HG03439 (cell line): ENCODE results near the gene ARID5B.
"Not testable (repeated sequence)": the region's sequence is repeated elsewhere in the genome, so short reads cannot be mapped to it uniquely, and the experiment has no call there.

Experiments used
- ATAC-seq: cut with Tn5 transposase; IDR thresholded peaks from one replicate; pipeline ENCODE4 v1.9.1; 2021; ENCODE audit warnings: mild to moderate bottlenecking, moderate library complexity; ENCODE audit not compliant: unreplicated experiment

ARID5B gene

GRCh38 chr10:62028502-62028842 lies 127.0 kb downstream of the ARID5B start:
- ATAC-seq, result not testable (repeated sequence)

- no peak for ATAC-seq
These were observed 127.9 kb downstream of the ARID5B start for GRCh38 chr10:62029401-62029800.

GRCh38 chr10:62031507-62031906 lies 130.0 kb downstream of the ARID5B start:
- no peak for ATAC-seq

- no peak for ATAC-seq
These were observed 131.6 kb downstream of the ARID5B start for GRCh38 chr10:62033125-62033524.

GRCh38 chr10:62034096-62034640 lies 132.7 kb downstream of the ARID5B start:
- no peak for ATAC-seq

GRCh38 chr10:62036186-62037081 lies 134.9 kb downstream of the ARID5B start:
- ATAC-seq, result no peak

- no peak for ATAC-seq
These were observed 135.8 kb downstream of the ARID5B start for GRCh38 chr10:62037166-62037831.

- ATAC-seq, result no peak
These were observed 136.6 kb downstream of the ARID5B start for GRCh38 chr10:62037890-62038608.

GRCh38 chr10:62038609-62039190 lies 137.2 kb downstream of the ARID5B start:
- peak; percentile 51 for ATAC-seq

GRCh38 chr10:62039954-62040353 lies 138.5 kb downstream of the ARID5B start:
- ATAC-seq, result no peak

- ATAC-seq, result no peak
These were observed 139.4 kb downstream of the ARID5B start for GRCh38 chr10:62040881-62041280.

- no peak for ATAC-seq
These were observed 142.0 kb downstream of the ARID5B start for GRCh38 chr10:62043421-62044021.

- ATAC-seq, result no peak
These were observed 143.1 kb downstream of the ARID5B start for GRCh38 chr10:62044566-62044965.

GRCh38 chr10:62045765-62046521 lies 144.4 kb downstream of the ARID5B start:
- no peak for ATAC-seq

GRCh38 chr10:62046522-62047227 lies 145.2 kb downstream of the ARID5B start:
- peak; percentile 41 for ATAC-seq

- peak; percentile 19 for ATAC-seq
These were observed 145.9 kb downstream of the ARID5B start for GRCh38 chr10:62047228-62047892.

GRCh38 chr10:62047960-62048383 lies 146.5 kb downstream of the ARID5B start:
- no peak for ATAC-seq

GRCh38 chr10:62048470-62048869 lies 147.0 kb downstream of the ARID5B start:
- no peak for ATAC-seq
